ENCODE data around the gene ANKFY1.

Gene ANKFY1

DNA sequence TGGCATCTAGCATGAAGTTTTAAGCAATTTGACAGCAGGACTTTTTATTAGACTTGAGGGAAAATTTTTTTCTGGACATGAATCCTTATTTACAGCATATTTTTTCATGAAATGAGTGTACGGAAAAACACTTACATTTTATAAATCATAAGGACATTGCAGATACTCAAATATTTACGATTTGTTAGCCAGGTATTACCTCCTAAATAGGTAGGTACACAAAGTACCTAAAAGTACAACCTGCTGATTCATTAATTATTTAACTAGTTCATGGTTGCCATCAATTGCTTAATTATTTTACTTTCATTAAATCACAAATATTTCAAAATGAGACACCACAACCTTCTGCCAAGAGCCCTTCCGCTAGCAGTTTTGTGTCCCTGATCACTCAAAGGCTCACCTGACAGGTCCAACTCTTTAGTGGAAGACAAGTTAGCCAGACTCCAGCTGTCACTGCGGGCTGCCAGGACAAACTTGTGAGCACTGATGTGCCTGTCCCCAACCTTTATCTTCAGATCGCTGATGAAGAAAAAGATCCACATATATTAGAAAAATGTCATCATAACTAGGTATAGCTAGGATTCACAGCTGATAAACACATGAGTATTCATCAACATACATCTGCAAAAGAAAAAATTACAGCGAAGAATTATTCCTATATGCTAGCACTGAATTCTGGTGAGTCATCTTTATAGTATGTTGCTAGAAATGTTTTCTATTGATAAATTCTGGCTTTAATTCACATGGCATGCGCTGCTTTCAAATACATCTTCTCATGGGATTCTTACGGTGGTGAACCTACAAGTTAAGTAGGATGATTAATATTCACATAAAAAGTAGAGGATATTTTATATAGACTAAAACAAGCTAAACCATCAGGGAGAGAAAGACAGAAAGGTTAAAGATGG lies 28.2 kb downstream of the ANKFY1 start:
- no peak for TF ChIP-seq EZH2 (IDR thresholded peaks at IDR 0.05; ENCODE audit: borderline replicate concordance, low read depth, low read length, severe bottlenecking)
- TF ChIP-seq CTCF (IDR thresholded peaks at IDR 0.05; ENCODE audit: borderline replicate concordance, extremely low read depth, low read length, poor library complexity, severe bottlenecking) = no peak
- H3K9me3 ChIP-seq (ENCODE audit: insufficient read depth, low read length, severe bottlenecking) = no peaks in the 10 kb centered on the region

GRCh38 chr17:4234401-4234800 lies 29.4 kb downstream of the ANKFY1 start:
- Histone ChIP-seq H3K9me3 (ENCODE audit: insufficient read depth, low read length, severe bottlenecking) (no peaks in the 10 kb centered on the region), H4K20me1 (ENCODE audit: insufficient read depth, low read length) (no peaks in the 10 kb centered on the region; the same call in 1 of the 2 replicates), H2AFZ (ENCODE audit: low read depth, low read length) (no peak overlapping the region), H3K9ac (ENCODE audit: low read depth, low read length) (no peak overlapping the region), H3K36me3 (ENCODE audit: insufficient read depth, low read length) (peaks cover 81% of the 10 kb centered on the region), H3K4me2 (ENCODE audit: insufficient read depth, low read length) (no peak overlapping the region), H3K27me3 (ENCODE audit: insufficient read depth, low read length, poor library complexity) (no peaks in the 10 kb centered on the region), H3K4me3 (ENCODE audit: low read depth in 1 of 2, low read length in 2 of 2) (no peak overlapping the region), H3K79me2 (ENCODE audit: insufficient read depth, low read length) (no peaks in the 10 kb centered on the region; the same call in none of the 2 replicates), H3K4me1 (ENCODE audit: insufficient read depth, low read length) (no peaks in the 10 kb centered on the region), H3K27ac (ENCODE audit: low read length) (no peak overlapping the region)
- TF ChIP-seq CTCF (IDR thresholded peaks at IDR 0.05; ENCODE audit: borderline replicate concordance, extremely low read depth, low read length, poor library complexity, severe bottlenecking) (no peak), EZH2 (IDR thresholded peaks at IDR 0.05; ENCODE audit: borderline replicate concordance, low read depth, low read length, severe bottlenecking) (no peak)
- ATAC-seq (ENCODE audit: insufficient read depth, low read depth) (no peak), DNase-seq (no peak)

More for the DNA sequence above, 28.2 kb downstream of the ANKFY1 start:
- no peak overlapping the region for H3K4me3 ChIP-seq (ENCODE audit: low read depth in 1 of 2, low read length in 2 of 2)
- no peak overlapping the region for H2AFZ ChIP-seq (ENCODE audit: low read depth, low read length)
- ATAC-seq (ENCODE audit: insufficient read depth, low read depth) (no peak), DNase-seq (no peak)
- no peak overlapping the region for H3K27ac ChIP-seq (ENCODE audit: low read length)
- no peaks in the 10 kb centered on the region; the same call in 1 of the 2 replicates for H4K20me1 ChIP-seq (ENCODE audit: insufficient read depth, low read length)
- H3K4me1 ChIP-seq (ENCODE audit: insufficient read depth, low read length) = no peaks in the 10 kb centered on the region
- peaks cover 81% of the 10 kb centered on the region for H3K36me3 ChIP-seq (ENCODE audit: insufficient read depth, low read length)
- H3K27me3 ChIP-seq (ENCODE audit: insufficient read depth, low read length, poor library complexity) = no peaks in the 10 kb centered on the region
- H3K9ac ChIP-seq (ENCODE audit: low read depth, low read length) = no peak overlapping the region
- peaks cover 6% of the 10 kb centered on the region for H3K79me2 ChIP-seq (ENCODE audit: insufficient read depth, low read length)
- no peak overlapping the region for H3K4me2 ChIP-seq (ENCODE audit: insufficient read depth, low read length)

DNA sequence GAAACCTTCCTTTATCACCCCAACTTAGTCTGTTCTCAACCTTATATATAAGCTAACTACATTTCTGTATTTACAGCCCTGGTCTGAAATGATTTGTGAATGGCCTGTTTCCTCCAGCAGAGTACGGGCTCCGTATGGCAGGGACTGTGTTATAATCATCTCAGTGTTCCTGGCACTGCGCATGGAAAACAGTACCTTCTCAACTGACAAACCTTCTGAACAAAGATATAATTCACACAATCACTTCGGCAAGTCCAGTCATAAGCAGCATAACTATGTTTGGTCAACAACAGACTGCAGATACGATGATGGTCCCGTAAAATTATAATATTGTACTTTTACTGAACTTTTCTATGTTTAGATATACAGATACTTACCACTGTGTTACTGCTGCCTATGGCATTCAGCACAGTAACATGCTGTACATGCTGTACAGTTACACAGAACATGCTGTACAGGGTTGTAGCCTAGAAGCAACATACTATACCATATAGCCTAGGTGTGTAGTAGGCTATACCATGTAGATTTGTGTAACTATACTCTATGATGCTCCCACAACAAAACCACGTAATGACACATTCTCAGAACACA lies 30.0 kb downstream of the ANKFY1 start:
- no peak overlapping the region for H2AFZ ChIP-seq (ENCODE audit: low read depth, low read length)
- no peaks in the 10 kb centered on the region for H3K27me3 ChIP-seq (ENCODE audit: insufficient read depth, low read length, poor library complexity)
- no peaks in the 10 kb centered on the region for H3K9me3 ChIP-seq (ENCODE audit: insufficient read depth, low read length, severe bottlenecking)
- peaks cover 75% of the 10 kb centered on the region for H3K36me3 ChIP-seq (ENCODE audit: insufficient read depth, low read length)
- H3K4me1 ChIP-seq (ENCODE audit: insufficient read depth, low read length) = no peaks in the 10 kb centered on the region
- H3K4me3 ChIP-seq (ENCODE audit: low read depth in 1 of 2, low read length in 2 of 2) = no peak overlapping the region
- H3K4me2 ChIP-seq (ENCODE audit: insufficient read depth, low read length) = no peak overlapping the region
- H4K20me1 ChIP-seq (ENCODE audit: insufficient read depth, low read length) = no peaks in the 10 kb centered on the region; the same call in 1 of the 2 replicates
- TF ChIP-seq CTCF (IDR thresholded peaks at IDR 0.05; ENCODE audit: borderline replicate concordance, extremely low read depth, low read length, poor library complexity, severe bottlenecking) (no peak), EZH2 (IDR thresholded peaks at IDR 0.05; ENCODE audit: borderline replicate concordance, low read depth, low read length, severe bottlenecking) (no peak)
- H3K27ac ChIP-seq (ENCODE audit: low read length) = no peak overlapping the region
- no peak for DNase-seq
- no peak overlapping the region for H3K9ac ChIP-seq (ENCODE audit: low read depth, low read length)
- ATAC-seq (ENCODE audit: insufficient read depth, low read depth) = no peak
- H3K79me2 ChIP-seq (ENCODE audit: insufficient read depth, low read length) = no peaks in the 10 kb centered on the region; the same call in none of the 2 replicates
